HG03469 (cell line): ENCODE measurements around the gene ADSS1.

ENCODE experiments used
- ATAC-seq: cut with Tn5 transposase; IDR thresholded peaks from one replicate; pipeline ENCODE4 v1.9.1; 2021; ENCODE audit warnings: mild to moderate bottlenecking, moderate library complexity, moderate number of reproducible peaks; ENCODE audit not compliant: unreplicated experiment

ADSS1 gene

GRCh38 chr14:104686624-104687517, 37.2 kb upstream of the ADSS1 start:
- no peak for ATAC-seq

GRCh38 chr14:104687601-104688504, 36.2 kb upstream of the ADSS1 start:
- ATAC-seq, result no peak

GRCh38 chr14:104688505-104689108, 35.4 kb upstream of the ADSS1 start:
- ATAC-seq, result no peak

- ATAC-seq, result no peak
These were observed 34.7 kb upstream of the ADSS1 start, which contains the start of gene INF2 for GRCh38 chr14:104689109-104689880. TSS of gene INF2 (plus strand) at chr14:104689618. CDS start at chr14:104701366, 11,748 bp downstream.

- ATAC-seq, result no peak
These were observed 33.9 kb upstream of the ADSS1 start for GRCh38 chr14:104689881-104690711.

GRCh38 chr14:104690861-104691455, 33.1 kb upstream of the ADSS1 start:
- no peak for ATAC-seq

- ATAC-seq, result no peak
These were observed 32.3 kb upstream of the ADSS1 start for GRCh38 chr14:104691546-104692260.

GRCh38 chr14:104692261-104692938, 31.6 kb upstream of the ADSS1 start:
- ATAC-seq, result no peak

GRCh38 chr14:104692939-104693315, 31.1 kb upstream of the ADSS1 start:
- no peak for ATAC-seq

GRCh38 chr14:104693482-104694431, 30.3 kb upstream of the ADSS1 start:
- no peak for ATAC-seq

GRCh38 chr14:104694475-104694950, 29.5 kb upstream of the ADSS1 start:
- no peak for ATAC-seq

- ATAC-seq, result no peak
These were observed 28.9 kb upstream of the ADSS1 start for GRCh38 chr14:104694991-104695659.

- no peak for ATAC-seq
These were observed 28.4 kb upstream of the ADSS1 start for GRCh38 chr14:104695660-104696000.

- no peak for ATAC-seq
These were observed 27.2 kb upstream of the ADSS1 start for GRCh38 chr14:104696671-104697316.

- no peak for ATAC-seq
These were observed 26.7 kb upstream of the ADSS1 start for GRCh38 chr14:104697317-104697703.
